ENCODE measurements around the gene NR4A1. TPM values are rescaled to one million over a fixed set of nuclear protein-coding genes. Genes with fewer than 3 reads are reported as not detected.

Gene NR4A1
- total RNA-seq, 1 experiment from 2014 or later, result 37.9 TPM

DNA sequence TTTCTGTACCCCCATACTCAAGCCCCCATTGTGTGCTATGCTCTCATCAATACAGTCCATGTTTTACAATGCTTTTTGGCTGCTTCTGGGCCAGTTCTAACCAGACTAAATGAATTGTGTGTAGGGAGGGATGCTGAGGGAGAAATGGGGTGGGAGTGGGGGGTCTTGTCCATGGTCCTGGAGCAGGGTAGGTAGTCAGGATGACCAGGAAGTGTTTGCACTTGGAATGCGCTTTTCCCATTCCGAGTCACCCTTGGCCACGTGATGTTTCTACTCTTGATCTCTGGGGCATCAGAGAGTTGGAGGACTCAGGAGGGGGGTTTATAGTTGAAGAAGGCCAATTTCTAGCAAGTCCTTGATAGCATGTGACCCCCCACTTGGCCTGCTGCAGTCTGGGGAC, 27.0 kb downstream of the NR4A1 start:
- TF ChIP-seq CTCF (IDR thresholded peaks at IDR 0.05; ENCODE audit: insufficient read depth in 1 of 2, low read depth in 1 of 2, low read length in 1 of 2, severe bottlenecking in 1 of 2, unreplicated experiment in 1 of 2), result no peak
- 0 out of 2 replicates have a peak, but pooled peaks cover 3% of the 10 kb centered on the region for H3K36me3 ChIP-seq (ENCODE audit: control insufficient read depth, insufficient read depth, low read length)
- Mint-ChIP-seq H3K4me1 (ENCODE audit: low read depth, unreplicated experiment) (peaks cover 9% of the 10 kb centered on the region), H3K27ac (ENCODE audit: unreplicated experiment) (no peak overlapping the region), H3K36me3 (ENCODE audit: insufficient read depth, unreplicated experiment) (peaks cover 44% of the 10 kb centered on the region), H3K27me3 (ENCODE audit: insufficient read depth, unreplicated experiment) (no peaks in the 10 kb centered on the region), H3K9me3 (ENCODE audit: unreplicated experiment) (no peaks in the 10 kb centered on the region), H3K4me3 (ENCODE audit: unreplicated experiment) (no peak overlapping the region)
- CTCF ChIA-PET, result interaction anchor here (0.7 kb wide), 1 partner anchor 30 kb away, joined by 3 read pairs; no protein-coding TSS in a partner anchor
- H3K4me3 ChIP-seq (ENCODE audit: low read depth, low read length), result no peak overlapping the region
- no TSS peak for BruUV-seq (replicated peaks)
- H3K27me3 ChIP-seq (replicated peaks; ENCODE audit: control insufficient read depth, insufficient read depth, low read length), result no peaks in the 10 kb centered on the region
- intact Hi-C loops (cut with micrococcal nuclease; ENCODE audit: unreplicated experiment), result no loop called here
- DNase-seq, result no peak
- H3K9me3 ChIP-seq, result no peaks in the 10 kb centered on the region
- POLR2A ChIA-PET, result no interaction called here
- no peaks in the 10 kb centered on the region for H3K4me1 ChIP-seq

- H3K27me3 Mint-ChIP-seq (ENCODE audit: insufficient read depth, unreplicated experiment), result no peaks in the 10 kb centered on the region
- ChIA-PET POLR2A (interaction anchor here (0.6 kb wide), 1 partner anchor 52 kb away, joined by 4 read pairs; no protein-coding TSS in a partner anchor), CTCF (interaction anchor here (0.6 to 1.4 kb wide), 3 partner anchors 29 to 54 kb away, joined by 3 read pairs; partner anchors contain the start of gene NR4A1)
- H3K9me3 Mint-ChIP-seq (ENCODE audit: unreplicated experiment), result no peaks in the 10 kb centered on the region
- peaks cover 29% of the 10 kb centered on the region for H3K36me3 Mint-ChIP-seq (ENCODE audit: insufficient read depth, unreplicated experiment)
- Histone ChIP-seq H3K4me3 (ENCODE audit: low read depth, low read length) (no peak within 1 kb of the TSS), H3K27me3 (replicated peaks; ENCODE audit: control insufficient read depth, insufficient read depth, low read length) (no peaks in the 10 kb centered on the region), H3K9me3 (no peaks in the 10 kb centered on the region), H3K36me3 (ENCODE audit: control insufficient read depth, insufficient read depth, low read length) (peaks cover 2% of the 10 kb centered on the region; the same call in 1 of the 2 replicates), H3K4me1 (no peaks in the 10 kb centered on the region)
- no peak for TF ChIP-seq CTCF (IDR thresholded peaks at IDR 0.05; ENCODE audit: insufficient read depth in 1 of 2, low read depth in 1 of 2, low read length in 1 of 2, severe bottlenecking in 1 of 2, unreplicated experiment in 1 of 2)
- DNase-seq, result no peak
- H3K4me1 Mint-ChIP-seq (ENCODE audit: low read depth, unreplicated experiment), result peaks cover 7% of the 10 kb centered on the region
- H3K4me3 Mint-ChIP-seq (ENCODE audit: unreplicated experiment), result no peak within 1 kb of the TSS
- no peak within 1 kb of the TSS for H3K27ac Mint-ChIP-seq (ENCODE audit: unreplicated experiment)
- intact Hi-C loops (cut with micrococcal nuclease; ENCODE audit: unreplicated experiment), result no loop called here
- no TSS peak for BruUV-seq (replicated peaks)
These were observed 28.5 kb downstream of the NR4A1 start, which contains the start of gene SMIM41 for GRCh38 chr12:52079576-52080402. SMIM41 (plus strand) TSS chr12:52079704; CDS start chr12:52079780, 76 bp downstream.

DNA sequence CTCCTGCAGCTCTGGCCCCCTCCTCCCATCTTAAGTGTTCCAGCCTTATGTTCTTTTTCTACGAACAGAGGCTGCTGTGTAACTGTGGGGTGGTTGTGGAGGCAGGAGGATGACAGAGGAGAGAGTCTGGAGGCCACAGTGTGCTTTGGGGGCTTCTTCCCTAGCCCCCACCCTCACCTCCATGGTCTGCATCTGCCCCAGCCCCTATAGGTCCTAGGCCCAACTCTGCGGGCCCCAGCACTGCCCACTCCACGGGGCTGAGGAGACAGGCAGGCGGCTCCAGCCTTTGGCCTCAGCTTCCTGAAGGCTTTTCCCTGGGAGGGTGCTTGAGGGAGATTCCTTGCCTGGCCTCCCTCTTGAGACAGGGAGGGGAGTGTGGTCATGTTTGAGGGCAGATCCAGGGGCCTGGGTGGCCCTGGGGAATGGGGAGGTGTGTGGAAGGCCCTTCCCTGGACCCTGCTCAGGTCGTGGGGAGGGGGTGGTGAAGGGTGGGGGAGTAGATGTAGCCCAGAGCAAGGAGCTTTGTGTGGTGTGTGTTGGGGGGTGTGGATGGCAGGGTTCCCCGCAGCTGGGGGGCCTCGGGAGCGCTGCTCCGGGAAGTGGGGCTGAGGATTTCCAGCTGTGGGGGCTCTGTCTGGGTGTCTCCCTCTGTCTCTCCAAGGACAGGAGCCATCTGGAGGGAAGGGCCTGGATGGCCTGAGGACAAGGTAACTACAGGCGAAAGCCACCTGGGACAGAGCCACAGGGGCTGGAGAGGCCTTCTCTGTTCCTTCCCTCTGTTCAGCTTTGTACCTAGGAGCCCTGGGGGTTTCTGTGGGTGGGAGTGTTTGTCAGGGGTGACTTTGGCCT, 29.4 kb downstream of the NR4A1 start:
- no peak for DNase-seq
- ChIA-PET CTCF (interaction anchor here (0.7 to 6.4 kb wide), 4 partner anchors 12 to 56 kb away, joined by 3 to 102 read pairs (median 10); no protein-coding TSS in a partner anchor), POLR2A (interaction anchor here (0.5 to 0.6 kb wide), 2 partner anchors 13 to 53 kb away, joined by 3 to 4 read pairs; no protein-coding TSS in a partner anchor)
- Mint-ChIP-seq H3K4me3 (ENCODE audit: unreplicated experiment) (no peak overlapping the region), H3K27me3 (ENCODE audit: insufficient read depth, unreplicated experiment) (no peaks in the 10 kb centered on the region), H3K27ac (ENCODE audit: unreplicated experiment) (no peak overlapping the region), H3K36me3 (ENCODE audit: insufficient read depth, unreplicated experiment) (peaks cover 25% of the 10 kb centered on the region), H3K9me3 (ENCODE audit: unreplicated experiment) (no peaks in the 10 kb centered on the region), H3K4me1 (ENCODE audit: low read depth, unreplicated experiment) (peaks cover 7% of the 10 kb centered on the region)
- intact Hi-C loops (cut with micrococcal nuclease; ENCODE audit: unreplicated experiment), result no loop called here
- H3K4me3 ChIP-seq (ENCODE audit: low read depth, low read length), result no peak overlapping the region
- no peaks in the 10 kb centered on the region for H3K9me3 ChIP-seq
- peaks cover 2% of the 10 kb centered on the region; the same call in 1 of the 2 replicates for H3K36me3 ChIP-seq (ENCODE audit: control insufficient read depth, insufficient read depth, low read length)
- H3K27me3 ChIP-seq (replicated peaks; ENCODE audit: control insufficient read depth, insufficient read depth, low read length), result no peaks in the 10 kb centered on the region
- H3K4me1 ChIP-seq, result no peaks in the 10 kb centered on the region
- TF ChIP-seq CTCF (IDR thresholded peaks at IDR 0.05; ENCODE audit: insufficient read depth in 1 of 2, low read depth in 1 of 2, low read length in 1 of 2, severe bottlenecking in 1 of 2, unreplicated experiment in 1 of 2), result no peak
- BruUV-seq (replicated peaks), result no TSS peak
